Stimulated activated CD4-positive, alpha-beta T cell treated with anti-CD3 and anti-CD28 coated beads, Interleukin-1b, Interleukin-23, amount 100 ng/mL, for 24 hours (primary cell): ENCODE results near the gene ANKRD12.
"Not testable (repeated sequence)": the region's sequence is repeated elsewhere in the genome, so short reads cannot be mapped to it uniquely, and the experiment has no call there.

Experiments used
- DNase-seq, 4 experiments: peaks; one replicate each; pipeline ENCODE4 v3.0.0-alpha.2; 2020; ENCODE audit warnings: low read depth in 4 of 4, low spot score in 1 of 4

ANKRD12 gene

DNA sequence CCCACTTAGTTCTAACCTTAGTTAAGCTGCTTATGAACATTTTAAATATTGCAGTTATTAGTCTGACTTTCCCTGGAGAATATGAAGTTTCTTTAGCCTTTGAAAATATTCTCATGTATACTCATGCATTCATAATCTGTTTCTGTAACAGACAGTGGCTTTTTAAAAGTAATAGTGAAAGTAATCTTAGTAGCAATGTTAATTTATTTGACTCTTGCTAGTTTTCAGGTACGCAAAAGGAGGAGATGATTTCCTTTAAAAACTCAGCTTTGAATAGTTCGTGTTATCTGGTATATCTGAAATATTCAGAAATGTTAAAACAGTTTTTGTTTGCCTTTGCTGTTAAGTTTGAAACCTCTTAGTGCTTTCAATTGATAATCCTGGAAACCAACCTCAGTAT is 3.8 kb downstream of the ANKRD12 start:
- no peak for DNase-seq

DNA sequence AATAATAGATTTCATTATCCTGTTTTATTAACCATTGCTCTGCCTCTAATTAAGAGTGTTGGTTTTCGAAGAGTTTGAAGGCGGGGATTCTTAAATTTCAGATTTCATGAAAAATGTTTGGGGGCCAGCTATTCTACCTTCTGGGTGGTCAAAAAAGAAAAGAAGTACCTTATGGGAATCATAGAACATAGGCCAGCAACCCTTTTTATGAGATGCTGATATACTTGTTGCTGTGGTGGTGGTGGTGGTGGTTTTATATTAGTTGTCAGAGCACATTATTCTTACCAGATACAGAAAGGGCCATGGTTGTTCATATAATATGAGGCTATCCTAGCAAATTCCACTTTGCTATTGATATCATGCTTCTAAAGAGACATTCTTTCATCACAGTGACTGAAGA is 4.4 kb downstream of the ANKRD12 start:
- DNase-seq = no peak

DNA sequence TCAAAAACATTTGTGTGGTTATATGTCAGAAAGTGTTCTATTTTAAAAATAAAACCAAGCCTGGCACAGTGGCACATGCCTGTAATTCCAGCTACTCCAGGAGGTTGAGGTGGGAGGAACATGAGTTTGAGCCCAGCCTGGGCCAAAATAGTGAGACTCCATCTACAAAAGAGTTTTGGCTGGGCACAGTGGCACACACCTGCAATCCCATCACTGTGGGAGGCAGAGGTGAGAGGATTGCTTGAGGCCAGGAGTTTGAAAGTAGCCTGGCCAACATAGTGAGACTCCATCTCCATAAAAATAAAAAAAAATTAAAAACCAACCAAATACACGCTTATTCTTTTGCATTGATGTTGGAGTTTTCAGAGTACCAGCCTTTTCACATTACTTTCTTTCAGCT is 9.6 kb downstream of the ANKRD12 start:
- no peak for DNase-seq

DNA sequence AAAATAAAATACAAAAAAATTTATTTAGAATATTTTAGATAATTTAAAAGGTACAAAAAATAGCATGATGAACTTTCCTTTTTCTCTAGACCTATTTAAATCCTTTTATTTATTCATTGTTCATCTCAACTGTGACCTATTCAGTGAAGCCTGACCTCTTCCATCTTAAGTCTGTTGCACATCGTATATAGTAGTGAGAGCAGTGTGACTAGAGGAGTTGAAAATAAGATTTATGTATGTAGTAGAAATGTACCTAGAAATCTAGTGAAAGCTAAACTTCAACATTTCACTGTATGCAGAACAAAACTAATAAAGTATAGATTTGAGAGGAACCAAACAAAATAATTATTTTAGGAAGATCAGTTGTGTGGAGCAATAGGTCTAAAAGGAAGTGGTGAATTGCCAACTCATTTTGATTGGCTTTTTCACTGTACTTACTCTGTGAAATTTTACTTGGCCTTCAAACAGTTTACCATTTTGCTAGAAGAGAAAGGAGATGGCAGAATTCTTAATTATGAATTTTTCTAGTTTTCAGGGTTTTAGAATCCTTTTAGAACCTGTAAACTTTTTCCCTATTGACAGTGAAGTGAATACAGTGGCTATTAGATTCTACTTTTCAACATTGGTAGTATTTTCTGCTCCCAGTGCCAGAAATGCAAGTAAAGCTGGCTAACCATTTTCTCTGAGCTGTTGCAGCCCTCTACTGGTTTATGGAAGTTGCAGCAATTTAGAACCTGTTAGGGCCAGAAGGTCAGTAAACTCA is 11.0 kb downstream of the ANKRD12 start:
- no peak for DNase-seq

DNA sequence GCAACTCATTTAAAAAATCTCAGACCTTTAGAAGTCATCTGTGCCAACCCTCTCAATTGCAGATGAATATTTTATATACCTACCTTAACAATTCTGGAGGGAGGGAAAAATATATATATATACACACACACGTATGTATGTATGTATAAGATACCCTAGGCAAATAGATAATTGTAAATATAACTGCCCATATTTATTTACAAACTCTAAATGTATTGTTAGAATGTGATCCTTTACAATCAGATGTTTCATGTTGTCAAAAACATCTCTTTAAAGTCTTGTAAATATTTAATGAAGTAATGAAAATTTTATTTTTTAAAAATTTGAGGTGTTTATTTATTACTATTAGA is 11.6 kb downstream of the ANKRD12 start:
- DNase-seq = no peak

DNA sequence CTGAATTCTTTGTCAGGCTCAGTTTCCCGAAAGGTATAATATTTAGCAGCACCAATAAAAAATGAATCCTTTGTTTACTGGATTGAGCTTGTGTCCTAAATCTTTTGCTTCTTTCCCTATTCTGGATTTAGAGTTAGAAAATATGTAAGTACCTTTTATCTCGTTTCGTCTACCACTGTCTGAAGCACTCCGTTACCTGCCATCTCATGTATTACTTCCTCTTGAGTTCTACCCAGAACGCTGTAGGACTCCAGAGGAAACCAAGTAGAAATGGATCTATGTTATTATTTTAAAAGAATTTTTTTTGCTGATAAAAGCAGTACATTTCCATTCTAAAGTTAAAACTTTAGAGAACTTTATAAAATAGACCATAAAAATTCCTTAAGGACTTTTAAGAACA is 13.5 kb downstream of the ANKRD12 start:
- DNase-seq = no peak

DNA sequence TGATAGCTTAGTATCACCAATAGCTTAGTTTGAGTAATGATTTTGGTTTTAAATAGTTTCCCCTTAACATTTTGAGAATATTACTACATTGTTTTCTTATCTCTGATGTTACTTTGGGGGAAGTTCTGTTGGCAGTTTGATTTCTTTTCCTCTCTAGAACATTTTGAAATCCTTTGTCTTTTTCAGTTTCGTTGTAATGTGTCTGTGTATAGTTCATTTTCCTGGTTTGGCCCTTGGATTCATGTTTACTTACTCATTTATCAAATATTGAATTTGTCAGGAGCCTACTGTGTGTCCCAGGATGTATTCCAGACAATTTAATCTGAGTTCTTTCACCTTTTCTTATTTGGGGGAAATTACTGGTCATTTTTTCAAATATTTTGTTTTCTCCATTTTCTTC is 16.7 kb downstream of the ANKRD12 start:
- DNase-seq = no peak

DNA sequence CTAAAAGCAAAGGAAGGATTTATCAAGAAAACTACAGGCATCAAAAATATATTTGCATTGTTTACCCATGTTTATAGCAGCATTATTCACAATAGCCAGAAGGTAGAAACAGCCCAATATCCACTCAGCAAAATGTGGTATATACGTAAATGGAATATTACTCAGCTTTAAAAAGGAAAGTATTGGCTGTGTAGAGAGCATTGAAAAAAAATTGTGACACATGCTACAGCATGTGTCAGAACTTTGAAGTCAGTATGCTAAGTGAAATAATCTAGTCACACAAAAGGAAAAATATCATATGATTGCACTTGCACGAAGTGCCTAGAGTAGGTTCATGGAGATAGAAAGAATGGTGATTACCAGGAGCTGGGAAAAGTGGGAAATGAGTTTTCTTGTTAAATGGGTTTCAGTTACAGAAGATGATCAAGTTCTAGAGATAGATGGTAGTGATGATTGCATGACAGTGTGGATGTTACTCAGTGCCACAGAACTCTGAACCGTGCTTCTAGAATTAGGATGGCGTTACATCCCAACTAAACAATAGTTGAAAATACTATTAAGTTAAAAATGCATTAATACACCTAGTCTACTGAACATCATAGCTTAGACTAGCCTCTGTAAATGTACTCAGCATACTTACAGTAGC is 20.1 kb downstream of the ANKRD12 start:
- no peak for DNase-seq

DNA sequence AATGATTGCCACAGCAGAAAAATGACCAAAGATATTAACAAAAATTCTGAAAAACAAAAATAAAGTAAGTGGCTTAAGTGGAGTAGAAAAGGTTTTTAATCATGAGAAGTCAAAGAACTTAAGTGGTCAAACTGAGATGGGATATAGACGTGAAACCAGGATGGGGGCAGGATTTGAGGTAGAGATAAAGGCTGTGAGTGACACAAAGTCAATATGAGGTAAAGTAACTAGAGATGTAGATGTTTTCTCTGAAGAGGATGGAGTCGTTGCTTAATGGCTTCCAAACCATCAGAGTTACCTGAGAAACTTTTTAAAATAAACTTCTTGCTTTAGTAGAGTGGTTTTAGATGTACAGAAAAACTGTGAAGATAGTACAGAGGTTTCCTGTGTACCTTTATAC is 21.2 kb downstream of the ANKRD12 start:
- DNase-seq = no peak

DNA sequence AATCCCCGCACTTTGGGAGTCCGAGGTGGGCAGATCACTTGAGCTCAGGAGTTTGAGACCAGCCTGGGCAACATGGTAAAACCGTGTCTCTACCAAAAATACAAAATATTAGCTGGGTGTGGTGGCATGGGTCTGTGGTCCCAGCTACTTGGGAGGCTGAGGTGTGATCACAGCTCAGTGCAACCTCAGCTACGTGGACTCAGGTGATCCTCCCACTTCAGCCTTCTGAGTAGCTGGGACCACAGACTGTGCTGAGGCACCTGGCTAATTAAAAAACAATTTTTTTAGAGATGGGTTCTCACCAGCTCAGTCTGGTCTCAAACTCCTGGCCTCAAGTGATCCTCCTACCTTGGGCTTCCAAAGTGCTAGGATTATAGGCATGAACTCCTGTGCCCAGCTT is 23.4 kb downstream of the ANKRD12 start:
- DNase-seq = no peak

DNA sequence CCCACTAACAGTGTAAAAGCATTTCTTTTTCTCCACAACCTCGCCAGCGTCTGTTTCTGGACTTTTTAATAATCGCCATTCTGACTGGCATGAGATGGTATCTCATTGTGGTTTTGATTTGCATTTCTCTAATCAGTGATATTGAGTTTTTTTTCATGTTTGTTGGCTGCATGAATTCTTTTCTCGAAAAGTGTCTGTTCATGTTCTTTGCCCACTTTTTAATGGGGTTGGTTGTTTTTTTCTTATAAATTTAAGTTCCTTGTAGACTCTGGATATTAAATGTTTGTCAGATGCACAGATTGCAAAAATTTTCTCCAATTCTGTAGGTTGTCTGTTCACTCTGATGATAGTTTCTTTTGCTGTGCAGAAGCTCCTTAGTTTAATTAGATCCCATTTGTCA is 26.1 kb downstream of the ANKRD12 start:
- DNase-seq = not testable (repeated sequence)

DNA sequence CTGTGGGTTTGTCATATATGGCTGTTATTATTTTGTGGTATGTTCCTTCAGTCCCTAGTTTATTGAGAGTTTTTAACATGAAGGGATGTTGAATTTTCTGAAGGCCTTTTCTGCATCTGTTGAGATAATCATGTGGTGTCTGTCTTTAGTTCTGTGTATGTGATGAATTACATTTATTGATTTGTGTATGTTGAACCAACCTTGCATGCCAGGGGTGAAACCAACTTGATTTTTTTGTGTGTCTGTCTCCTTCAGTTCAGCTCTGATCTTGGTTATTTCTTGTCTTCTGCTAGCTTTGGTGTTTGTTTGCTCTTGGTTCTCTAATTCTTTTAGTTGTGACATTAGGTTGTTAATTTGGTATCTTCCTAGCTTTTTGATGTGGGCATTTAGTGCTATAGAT is 27.6 kb downstream of the ANKRD12 start:
- DNase-seq = not testable (repeated sequence)

DNA sequence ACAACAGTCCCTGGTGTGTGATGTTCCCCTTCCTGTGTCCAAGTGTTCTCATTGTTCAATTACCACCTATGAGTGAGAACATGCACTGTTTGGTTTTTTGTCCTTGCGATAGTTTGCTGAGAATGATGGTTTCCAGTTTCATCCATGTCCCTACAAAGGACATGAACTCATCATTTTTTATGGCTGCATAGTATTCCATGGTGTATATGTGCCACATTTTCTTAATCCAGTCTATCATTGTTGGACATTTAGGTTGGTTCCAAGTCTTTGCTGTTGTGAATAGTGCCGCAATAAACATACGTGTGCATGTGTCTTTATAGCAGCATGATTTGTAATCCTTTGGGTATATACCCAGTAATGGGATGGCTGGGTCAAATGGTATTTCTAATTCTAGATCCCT is 29.3 kb downstream of the ANKRD12 start:
- not testable (repeated sequence) for DNase-seq

DNA sequence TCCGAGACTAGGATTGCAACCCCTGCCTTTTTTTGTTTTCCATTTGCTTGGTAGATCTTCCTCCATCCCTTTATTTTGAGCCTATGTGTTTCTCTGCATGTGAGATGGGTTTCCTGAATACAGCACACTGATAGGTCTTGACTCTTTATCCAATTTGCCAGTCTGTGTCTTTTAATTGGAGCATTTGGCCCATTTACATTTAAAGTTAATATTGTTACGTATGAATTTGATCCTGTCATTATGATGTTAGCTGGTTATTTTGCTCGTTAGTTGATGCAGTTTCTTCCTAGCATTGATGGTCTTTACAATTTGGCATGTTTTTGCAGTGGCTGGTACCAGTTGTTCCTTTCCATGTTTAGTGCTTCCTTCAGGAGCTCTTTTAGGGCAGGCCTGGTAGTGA is 32.9 kb downstream of the ANKRD12 start:
- DNase-seq = not testable (repeated sequence)

DNA sequence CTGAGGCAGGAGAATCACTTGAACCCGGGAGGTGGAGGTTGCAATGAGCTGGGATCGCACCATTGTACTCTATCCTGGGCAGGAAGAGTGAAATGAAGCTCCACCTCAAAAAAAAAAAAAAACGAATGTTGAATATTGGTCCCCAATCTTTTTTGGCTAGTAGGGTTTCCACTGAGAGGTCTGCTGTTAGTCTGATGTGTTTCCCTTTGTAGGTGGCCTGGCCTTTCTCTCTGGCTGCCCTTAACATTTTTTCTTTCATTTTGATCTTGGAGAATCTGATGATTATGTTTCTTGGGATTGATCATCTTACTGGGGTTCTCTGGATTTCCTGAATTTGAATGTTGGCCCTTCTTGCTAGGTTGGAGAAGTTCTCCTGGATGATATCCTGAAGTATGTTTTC is 35.3 kb downstream of the ANKRD12 start:
- not testable (repeated sequence) for DNase-seq

DNA sequence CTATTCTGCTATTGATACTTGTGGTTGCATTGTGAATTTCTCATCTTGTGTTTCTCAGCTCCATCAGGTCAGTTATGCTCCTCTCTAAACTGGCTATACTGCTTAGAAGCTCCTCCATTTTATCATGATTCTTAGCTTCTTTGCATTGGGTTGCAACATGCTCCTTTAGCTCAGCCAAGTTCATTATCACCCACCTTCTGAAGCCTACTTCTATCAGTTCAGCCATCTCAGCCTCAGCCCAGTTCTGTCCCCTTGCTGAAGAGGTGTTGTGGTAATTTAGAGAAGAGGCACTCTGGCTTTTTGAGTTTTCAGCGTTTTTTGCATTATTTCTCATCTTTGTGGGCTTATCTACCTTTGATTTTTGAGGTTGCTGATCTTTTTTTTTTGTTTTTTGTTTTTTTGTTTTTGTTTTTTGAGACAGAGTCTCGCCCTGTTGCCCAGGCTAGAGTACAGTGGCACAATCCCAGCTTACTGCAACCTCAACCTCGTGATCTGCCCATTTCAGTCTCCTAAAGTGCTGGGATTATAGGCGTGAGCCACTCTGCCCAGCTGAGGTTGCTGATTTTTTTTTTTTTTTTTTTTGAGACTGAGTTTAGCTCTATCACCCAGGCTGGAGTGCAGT is 36.0 kb downstream of the ANKRD12 start:
- DNase-seq = no peak

DNA sequence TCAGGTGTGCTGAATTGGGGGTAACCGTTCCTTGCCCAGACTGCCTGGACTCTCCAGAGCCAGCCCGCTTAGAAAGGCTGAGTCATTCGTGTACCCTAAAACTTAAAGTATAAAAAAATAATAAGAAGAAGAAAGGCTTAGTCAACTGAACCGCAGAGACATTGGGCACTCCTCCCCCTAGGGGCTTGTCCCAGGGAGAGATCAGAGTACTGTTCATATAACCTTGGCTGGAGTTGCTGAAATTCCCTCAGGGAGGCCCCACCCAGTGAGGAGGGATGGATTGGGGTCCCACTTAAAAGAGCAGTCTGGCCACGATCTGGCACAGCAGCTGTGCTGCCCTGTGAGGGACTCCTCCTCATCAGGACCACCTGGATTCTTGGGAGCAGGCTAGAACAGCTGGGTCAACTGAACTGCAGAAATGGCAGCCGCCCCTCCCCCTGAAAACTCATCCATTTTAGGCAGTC is 37.2 kb downstream of the ANKRD12 start:
- DNase-seq = no peak

DNA sequence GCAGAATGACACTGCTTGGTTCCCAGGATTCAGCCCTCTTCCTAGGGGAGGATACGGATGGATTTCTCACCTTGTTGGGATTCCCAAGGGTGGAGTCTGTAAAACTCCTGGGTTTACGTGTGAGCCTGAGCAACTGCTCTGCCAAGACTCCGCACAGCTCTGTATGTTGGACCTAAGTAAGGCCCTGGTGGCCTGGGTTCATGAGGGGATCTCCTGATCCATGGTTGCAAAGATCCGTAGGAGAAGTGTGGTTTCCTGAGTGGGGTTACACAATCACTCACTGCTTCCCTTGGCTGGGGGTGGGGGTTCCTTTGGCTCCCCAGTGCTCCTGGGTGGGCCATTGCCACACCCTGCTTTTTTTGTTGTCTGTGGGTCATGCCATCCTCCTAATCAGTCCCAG is 37.7 kb downstream of the ANKRD12 start:
- DNase-seq = no peak

DNA sequence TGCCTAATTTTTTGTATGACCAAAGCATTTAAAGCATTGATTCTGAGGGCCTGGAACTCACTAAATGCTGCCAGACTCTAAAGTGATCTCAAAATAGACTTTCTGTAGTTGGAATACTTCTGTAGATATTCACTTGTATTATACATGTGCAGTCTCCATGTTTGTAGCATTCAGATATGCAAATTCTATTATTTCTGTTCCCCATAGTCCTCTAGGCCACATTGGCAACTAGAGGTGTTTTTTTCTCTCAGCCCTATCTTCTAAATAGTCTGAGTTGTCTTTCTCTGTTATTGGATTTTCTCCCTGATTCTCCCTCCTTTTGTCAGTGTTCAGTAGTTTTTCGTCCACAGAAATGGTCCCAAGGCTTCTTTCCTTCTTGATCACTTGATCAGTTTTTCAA is 38.5 kb downstream of the ANKRD12 start:
- no peak for DNase-seq

DNA sequence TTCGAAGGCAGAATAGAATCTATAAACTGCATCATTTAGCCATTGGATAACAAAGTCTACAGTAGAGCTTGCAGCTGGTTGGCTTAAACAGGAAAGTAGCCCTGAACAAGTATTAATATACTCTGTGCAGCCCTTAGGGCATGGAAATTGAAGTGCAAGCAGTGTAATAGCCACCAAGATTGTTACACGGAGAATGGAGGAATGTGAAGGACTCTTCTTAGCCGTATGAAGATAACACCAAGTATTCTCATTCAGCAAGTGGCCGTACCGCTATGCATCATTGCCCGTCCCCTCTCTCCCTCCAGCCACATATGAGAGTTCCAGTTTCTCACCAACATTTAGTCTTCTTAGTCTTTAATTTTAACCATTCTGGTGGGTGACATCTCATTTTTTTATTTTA is 40.5 kb downstream of the ANKRD12 start:
- no peak for DNase-seq

DNA sequence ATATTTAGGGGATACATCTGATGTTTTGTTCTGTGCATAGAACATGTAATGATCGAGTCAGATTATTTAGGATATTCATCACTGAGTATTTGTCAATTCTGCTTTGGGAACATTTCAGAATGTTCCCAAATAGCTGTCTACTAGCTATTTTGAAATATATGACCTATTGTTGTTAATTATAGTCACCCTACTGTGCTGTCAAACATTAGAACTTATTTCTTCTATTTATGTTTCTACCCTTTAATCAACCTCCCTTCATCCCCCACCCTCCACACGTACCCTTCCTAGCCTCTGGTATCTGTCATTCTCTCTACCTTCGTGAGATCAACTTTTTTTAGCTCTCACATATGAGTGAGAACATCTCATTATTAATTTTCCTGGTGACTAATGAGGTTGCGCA is 40.9 kb downstream of the ANKRD12 start:
- DNase-seq = no peak

DNA sequence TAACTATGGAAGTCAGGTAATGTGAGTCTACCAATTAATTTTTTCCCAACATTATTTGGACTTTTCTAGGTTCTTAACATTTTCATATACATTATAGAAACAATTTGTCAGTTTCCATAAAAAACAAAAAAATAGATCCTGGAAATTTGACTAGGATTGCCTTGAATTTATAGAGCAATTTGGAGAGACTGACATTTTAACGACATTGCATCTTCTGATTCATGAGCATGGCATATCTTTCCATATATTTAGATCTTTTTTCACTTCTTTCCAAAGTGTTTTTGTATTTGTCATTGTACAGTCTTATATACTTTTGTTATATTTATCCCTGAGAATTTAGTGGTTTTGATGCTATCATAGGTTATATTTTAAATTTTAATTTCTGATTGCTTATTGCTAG is 42.0 kb downstream of the ANKRD12 start:
- DNase-seq = no peak

DNA sequence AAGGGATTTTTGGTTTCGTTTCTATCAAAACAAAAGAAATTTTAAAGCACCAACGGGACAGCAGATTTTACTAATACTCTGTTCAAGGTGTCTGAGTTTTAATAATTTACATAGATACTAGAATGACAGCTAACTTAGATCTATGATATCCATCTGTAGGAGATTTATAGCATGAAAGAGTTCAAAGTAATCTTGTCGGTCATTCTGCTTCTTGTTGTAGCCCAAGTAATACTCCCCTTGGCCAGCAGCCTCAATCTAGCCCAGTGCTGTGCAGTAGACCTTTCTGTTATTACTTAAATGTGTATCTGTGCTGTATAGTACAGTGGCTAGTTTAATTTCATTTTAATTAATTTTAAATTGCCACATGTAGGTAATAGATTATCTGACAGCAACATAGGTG is 44.7 kb downstream of the ANKRD12 start:
- no peak for DNase-seq
